IMR-90 (cell line): ENCODE data around the gene NEDD4L. TPM values are rescaled to one million over a fixed set of nuclear protein-coding genes. Genes with fewer than 3 reads are reported as not detected.

Source experiments
- ATAC-seq: fragments of 200-7000 bp; cut with Tn5 transposase; 2 replicates; pipeline ENCODE4 v1.9.1; 2020; ENCODE audit warnings: low read depth, mild to moderate bottlenecking, moderate library complexity
- BruUV-seq: library from RNA; stranded (reverse); fragments of 400-500 nt; replicated peaks from 2 replicates; lab custom pipeline; 2021; lab: Mats Ljungman, UMichigan
- CTCF ChIA-PET: fragments of 300-600 bp; formaldehyde crosslinking; extraction: SDS; loops from one replicate; lab custom pipeline; 2021; ENCODE audit warnings: antibody characterized with exemption; lab: Yijun Ruan, JAX
- POLR2A ChIA-PET: fragments of 300-600 bp; sonication (Branson Sonifier 250); formaldehyde crosslinking; loops from one replicate; lab custom pipeline; 2022; ENCODE audit warnings: antibody characterized with exemption; ENCODE audit not compliant: unreplicated experiment; lab: Charles Lee
- DNase-seq: peaks from one replicate; pipeline ENCODE4 v3.0.0; 2013
- H2AFZ ChIP-seq: replicated peaks from 2 replicates; pipeline ENCODE3; 2013; ENCODE audit warnings: low read length, mild to moderate bottlenecking; ENCODE audit not compliant: poor library complexity
- H2AK5ac ChIP-seq: 2 replicates; pipeline ENCODE4 v1.6.1; 2013; ENCODE audit warnings: low read depth, low read length, inconsistent platforms
- H2AK9ac ChIP-seq: replicated peaks from 2 replicates; pipeline ENCODE3; 2013; ENCODE audit warnings: mild to moderate bottlenecking, low read depth, low read length, moderate library complexity; ENCODE audit not compliant: poor library complexity
- H2BK120ac ChIP-seq: 2 replicates; pipeline ENCODE4 v1.6.1; 2013; ENCODE audit warnings: low read depth, low read length, inconsistent platforms
- H2BK15ac ChIP-seq: 3 replicates; pipeline ENCODE4 v1.6.1; 2013; ENCODE audit warnings: low read depth, low read length, inconsistent platforms
- H2BK20ac ChIP-seq: 2 replicates; pipeline ENCODE4 v1.6.1; 2013; ENCODE audit warnings: low read depth, mild to moderate bottlenecking, inconsistent platforms, low read length, moderate library complexity
- H2BK5ac ChIP-seq: 2 replicates; pipeline ENCODE4 v1.6.1; 2013; ENCODE audit warnings: mild to moderate bottlenecking, low read depth, low read length, inconsistent platforms; ENCODE audit not compliant: poor library complexity, severe bottlenecking
- H3K14ac ChIP-seq: replicated peaks from 2 replicates; pipeline ENCODE4 v1.6.1; 2013; ENCODE audit warnings: low read depth, low read length, inconsistent platforms
- H3K18ac ChIP-seq: 2 replicates; pipeline ENCODE4 v1.6.1; 2013; ENCODE audit warnings: low read depth, low read length, control low read depth
- H3K23ac ChIP-seq: 2 replicates; pipeline ENCODE4 v1.6.1; 2013; ENCODE audit warnings: low read depth, low read length, inconsistent platforms
- H3K27ac ChIP-seq: 2 replicates; pipeline ENCODE4 v1.5.1; 2013; ENCODE audit warnings: mild to moderate bottlenecking, control low read depth, low read length; ENCODE audit not compliant: insufficient read depth
- H3K27me3 ChIP-seq: 2 replicates; pipeline ENCODE4 v1.6.1; 2013; ENCODE audit warnings: low read length; ENCODE audit not compliant: control insufficient read depth, insufficient read depth
- H3K36me3 ChIP-seq: 2 replicates; pipeline ENCODE4 v1.6.1; 2013; ENCODE audit warnings: low read length, mixed read lengths; ENCODE audit not compliant: control insufficient read depth, insufficient read depth
- H3K4ac ChIP-seq: 2 replicates; pipeline ENCODE4 v1.6.1; 2013; ENCODE audit warnings: low read depth, low read length, inconsistent platforms
- H3K4me1 ChIP-seq: 2 replicates; pipeline ENCODE4 v1.6.1; 2013; ENCODE audit warnings: low read length, mixed read lengths; ENCODE audit not compliant: control insufficient read depth, insufficient read depth
- H3K4me2 ChIP-seq: 2 replicates; pipeline ENCODE4 v1.6.1; 2013; ENCODE audit warnings: low read depth, mild to moderate bottlenecking, control low read depth, low read length, moderate library complexity
- H3K4me3 ChIP-seq: 2 replicates; pipeline ENCODE4 v1.5.1; 2013; ENCODE audit warnings: low read depth, mild to moderate bottlenecking, control low read depth, low read length, moderate library complexity; ENCODE audit not compliant: insufficient read depth
- H3K56ac ChIP-seq: 2 replicates; pipeline ENCODE4 v1.6.1; 2013; ENCODE audit warnings: low read length, inconsistent platforms; ENCODE audit not compliant: insufficient read depth; ENCODE audit errors: extremely low read depth
- H3K79me1 ChIP-seq, 2 experiments: 2 replicates each; pipeline ENCODE4 v1.6.1; 2013; ENCODE audit warnings: low read length in 2 of 2, inconsistent platforms in 1 of 2, low read depth in 1 of 2
- H3K9ac ChIP-seq: 2 replicates; pipeline ENCODE4 v1.6.1; 2013; ENCODE audit warnings: low read depth, low read length, control low read depth
- H3K9me1 ChIP-seq: 2 replicates; pipeline ENCODE4 v1.6.1; 2013; ENCODE audit warnings: low read length, inconsistent platforms; ENCODE audit not compliant: insufficient read depth
- H3K9me3 ChIP-seq: 2 replicates; pipeline ENCODE4 v1.6.1; 2013; ENCODE audit warnings: low read length; ENCODE audit not compliant: control insufficient read depth, insufficient read depth
- H4K20me1 ChIP-seq: 2 replicates; pipeline ENCODE4 v1.6.1; 2013; ENCODE audit warnings: low read length, inconsistent platforms; ENCODE audit not compliant: insufficient read depth
- H4K5ac ChIP-seq: 2 replicates; pipeline ENCODE4 v1.6.1; 2013; ENCODE audit warnings: mild to moderate bottlenecking, low read depth, low read length, control low read depth
- H4K8ac ChIP-seq, 2 experiments: 2 replicates each; pipeline ENCODE4 v1.6.1; 2013; ENCODE audit warnings: low read depth in 2 of 2, low read length in 2 of 2, control low read depth in 1 of 2, inconsistent platforms in 1 of 2
- H4K91ac ChIP-seq: 2 replicates; pipeline ENCODE4 v1.6.1; 2013; ENCODE audit warnings: low read depth, low read length, inconsistent platforms; ENCODE audit not compliant: insufficient read depth
- ELK1 ChIP-seq: fragments of 150-350 bp; IDR thresholded peaks from 2 replicates; pipeline ENCODE4 v1.6.1; 2016; ENCODE audit warnings: low read depth, mild to moderate bottlenecking, low read length, moderate library complexity, borderline replicate concordance
- NFE2L2 ChIP-seq: fragments of 150-350 bp; IDR thresholded peaks from 2 replicates; pipeline ENCODE4 v1.6.1; 2016; ENCODE audit warnings: low read depth, mild to moderate bottlenecking, low read length
- WGBS, 2 experiments: methylation state at CpG; one replicate each; pipeline versions ENCODE4 v1.1.5 to v1.1.7; 2013; ENCODE audit warnings: missing lambda C conversion rate in 2 of 2; ENCODE audit not compliant: insufficient read length in 1 of 2; ENCODE audit errors: extremely low coverage in 2 of 2; 5-methylcytosine and 5-hydroxymethylcytosine counted together
- dilution Hi-C: fragments of 300-500 bp; cut with HindIII; formaldehyde crosslinking; loops from one replicate; pipeline ENCODE4 v1.14.3; 2018; ENCODE audit warnings: low sequenced_read_pairs; ENCODE audit not compliant: unreplicated experiment
- in situ Hi-C: fragments of 300-500 bp; cut with MboI; formaldehyde crosslinking; loops from 3 replicates; pipeline ENCODE4 v1.14.3; 2019; ENCODE audit warnings: low sequenced_read_pairs, inconsistent platforms, mixed read lengths
- intact Hi-C: fragments of 100-400 bp; cut with micrococcal nuclease; formaldehyde crosslinking; loops from 2 replicates; pipeline ENCODE4 v1.10.0; 2022
- polyA plus RNA-seq, 3 experiments: library from polyadenylated mRNA; depleted of rRNA; stranded (reverse); fragments of >200 nt; gene quantifications; 2 replicates each; pipeline ENCODE4 v1.2.3, GENCODE V29; 2012; ENCODE audit warnings: low replicate concordance in 1 of 3
- total RNA-seq: library from RNA; depleted of rRNA; stranded (reverse); fragments of >200 nt; gene quantifications from 2 replicates; pipeline ENCODE4 v1.2.3, GENCODE V29; 2012

NEDD4L gene
- total and polyA plus RNA-seq, 2 of the 4 experiments (the other 2 are of a cell fraction) = 10.0 to 10.9 TPM

GRCh38 chr18:58408665-58409064, 364.6 kb downstream of the NEDD4L start:
- Histone ChIP-seq H4K5ac (no peak overlapping the region), H3K9me3 (no peaks in the 10 kb centered on the region), H2BK120ac (no peak overlapping the region), H4K20me1 (no peaks in the 10 kb centered on the region), H3K79me1 (no peaks in the 10 kb centered on the region), H3K9ac (no peak overlapping the region), H3K9me1 (0 out of 2 replicates have a peak, but pooled peaks cover 2% of the 10 kb centered on the region), H3K18ac (no peak overlapping the region), H3K14ac (no peak overlapping the region), H3K27ac (no peak overlapping the region), H2AFZ (no peak overlapping the region), H3K56ac (no peak overlapping the region), H2BK5ac (no peak overlapping the region), H3K4me2 (no peak overlapping the region), H3K36me3 (no peaks in the 10 kb centered on the region), H3K23ac (no peak overlapping the region), H3K4ac (no peak overlapping the region), H3K4me3 (no peak overlapping the region), H4K8ac (no peak overlapping the region), H2BK20ac (no peak overlapping the region), H3K4me1 (no peaks in the 10 kb centered on the region), H3K27me3 (peaks cover 21% of the 10 kb centered on the region), H2AK5ac (no peak overlapping the region), H4K91ac (no peak overlapping the region), H2BK15ac (no peak overlapping the region), H2AK9ac (no peak overlapping the region)
- dilution Hi-C loops (no loop called here), in situ Hi-C loops (no loop called here), intact Hi-C loops (no loop called here)
- WGBS, 2 experiments = 94% methylated on average over 2 of the region's 4 CpGs; no CpG with 5 or more reads in 1 of the 2 experiments
- no peak for TF ChIP-seq ELK1
- no peak for TF ChIP-seq NFE2L2
- DNase-seq = no peak
- no TSS peak for BruUV-seq
- ChIA-PET POLR2A (no interaction called here), CTCF (no interaction called here)
- no peak for ATAC-seq
